ENCODE data around the gene NACA2.

- TF ChIP-seq CTCF (IDR thresholded peaks at IDR 0.05) (no peak), POLR2A (IDR thresholded peaks at IDR 0.05) (no peak)
These were observed 34.5 kb upstream of the NACA2 start for GRCh38 chr17:61625564-61625963.
